GM23248 (cell line): ENCODE measurements around the gene TAB2.

Experiments used
- EZH2 ChIP-seq: fragments of 200-600 bp; sonication (generic); IDR thresholded peaks from 2 replicates; pipeline ENCODE4 v1.6.1; 2018; ENCODE audit warnings: antibody characterized with exemption, mild to moderate bottlenecking; ENCODE audit not compliant: insufficient read depth, poor library complexity, severe bottlenecking
- EZH2phosphoT487 ChIP-seq: fragments of 200-600 bp; sonication (generic); IDR thresholded peaks from 2 replicates; pipeline ENCODE4 v1.6.1; 2018; ENCODE audit warnings: antibody characterized with exemption, moderate library complexity, mild to moderate bottlenecking, low read depth; ENCODE audit not compliant: insufficient read depth

- no peak for TF ChIP-seq EZH2phosphoT487
- TF ChIP-seq EZH2 = no peak
Measured at GRCh38 chr6:149443411-149444181, 126.1 kb downstream of the TAB2 start.
